ENCODE data around the gene LETMD1.

Gene LETMD1

GRCh38 chr12:51080136-51080535 is 32.0 kb downstream of the LETMD1 start:
- DNase-seq, result no peak

GRCh38 chr12:51081421-51081820 is 33.3 kb downstream of the LETMD1 start:
- DNase-seq, result no peak

- peak; percentile 41 for DNase-seq
Measured at GRCh38 chr12:51082561-51083125, 34.5 kb downstream of the LETMD1 start.

- peak; percentile 96 for DNase-seq
Measured at GRCh38 chr12:51083126-51083833, 35.2 kb downstream of the LETMD1 start, which contains the start of gene CSRNP2. TSS of gene CSRNP2 (minus strand) at chr12:51083596. CDS start at chr12:51076561, 7,035 bp downstream.

- DNase-seq, result no peak
Measured at GRCh38 chr12:51085757-51086156, 37.6 kb downstream of the LETMD1 start.

- no peak for DNase-seq
Measured at GRCh38 chr12:51086933-51087332, 38.8 kb downstream of the LETMD1 start.

- DNase-seq, result no peak
Measured at GRCh38 chr12:51087818-51088217, 39.7 kb downstream of the LETMD1 start.

GRCh38 chr12:51090705-51091229 is 42.6 kb downstream of the LETMD1 start:
- no peak for DNase-seq

- peak; percentile 8 for DNase-seq
Measured at GRCh38 chr12:51098611-51099010, 50.5 kb downstream of the LETMD1 start.

- DNase-seq, result no peak
Measured at GRCh38 chr12:51103977-51104376, 55.9 kb downstream of the LETMD1 start.

GRCh38 chr12:51108136-51108535 is 60.0 kb downstream of the LETMD1 start:
- no peak for DNase-seq

Measured in fibroblast of skin of right quadriceps (primary cell).